GM18519 (cell line): ENCODE results near the gene DES.

Source experiments
- ATAC-seq: cut with Tn5 transposase; IDR thresholded peaks from one replicate; pipeline ENCODE4 v1.9.1; 2021; ENCODE audit warnings: mild to moderate bottlenecking, moderate library complexity; ENCODE audit not compliant: unreplicated experiment, low FRiP score

Gene DES

DNA sequence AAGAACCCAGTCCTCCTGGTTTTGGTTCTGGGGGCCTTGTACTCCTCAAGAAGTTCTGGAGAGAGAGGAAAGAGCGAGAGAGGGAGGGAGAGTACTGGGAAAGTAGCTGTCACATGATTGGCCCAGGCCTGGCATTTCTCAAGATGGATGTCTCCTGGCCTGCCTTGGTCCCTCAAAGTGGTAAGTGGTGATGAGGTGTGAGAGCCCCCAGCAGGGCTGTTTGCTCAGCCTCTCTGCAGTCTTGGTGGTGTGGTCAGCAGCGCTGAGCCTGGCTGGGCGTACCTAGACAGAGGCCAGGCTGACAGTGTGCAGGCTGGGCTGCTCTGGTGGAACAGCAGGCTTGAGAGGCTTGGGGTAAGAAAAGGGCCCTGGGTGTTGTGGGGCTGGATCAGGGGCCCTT lies 19.0 kb downstream of the DES start:
- no peak for ATAC-seq

DNA sequence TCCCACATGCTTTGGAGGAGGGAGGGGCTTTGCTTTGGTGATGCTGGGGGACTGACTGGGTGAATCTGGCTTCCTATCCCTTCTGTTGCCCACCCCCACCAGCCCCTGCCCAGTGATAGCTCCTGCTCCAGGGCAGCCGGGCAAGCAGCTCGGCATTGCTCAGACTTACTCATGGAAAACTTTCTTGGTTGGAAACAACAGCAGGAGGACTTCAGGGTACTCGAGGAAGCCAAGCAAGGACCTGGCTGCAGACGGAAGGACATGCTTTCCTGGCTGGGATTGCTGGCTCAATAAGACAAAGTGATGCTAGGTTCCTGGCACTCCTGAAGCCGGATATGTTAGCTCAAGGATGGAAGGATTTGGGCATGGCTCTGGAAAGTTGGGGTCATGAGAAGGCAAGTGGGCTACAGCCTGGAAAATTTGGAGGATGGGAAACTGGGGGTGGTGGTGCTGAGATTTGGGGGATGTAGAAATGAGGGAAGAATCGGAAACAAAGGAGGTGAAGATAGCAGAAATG lies 19.6 kb downstream of the DES start:
- no peak for ATAC-seq

DNA sequence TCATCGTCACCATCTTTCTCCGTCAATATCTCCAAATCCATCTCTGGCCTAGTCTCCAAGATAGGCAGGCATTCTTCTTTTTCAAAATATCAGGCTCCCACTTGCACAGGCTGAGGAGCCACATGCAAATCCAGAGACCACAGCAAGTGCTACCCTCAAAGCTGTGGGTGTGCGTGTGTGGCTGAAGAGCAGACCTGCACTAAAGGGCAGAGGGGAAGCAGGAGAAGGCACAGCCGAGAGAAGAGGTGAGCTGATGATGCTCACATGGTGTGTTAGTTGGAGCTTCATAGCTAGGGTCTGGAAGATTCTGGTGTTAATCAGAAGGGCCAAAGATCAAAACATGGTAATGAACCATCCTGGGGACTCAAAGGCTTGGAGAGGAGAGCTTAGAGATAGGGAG lies 20.3 kb downstream of the DES start:
- ATAC-seq, result no peak

DNA sequence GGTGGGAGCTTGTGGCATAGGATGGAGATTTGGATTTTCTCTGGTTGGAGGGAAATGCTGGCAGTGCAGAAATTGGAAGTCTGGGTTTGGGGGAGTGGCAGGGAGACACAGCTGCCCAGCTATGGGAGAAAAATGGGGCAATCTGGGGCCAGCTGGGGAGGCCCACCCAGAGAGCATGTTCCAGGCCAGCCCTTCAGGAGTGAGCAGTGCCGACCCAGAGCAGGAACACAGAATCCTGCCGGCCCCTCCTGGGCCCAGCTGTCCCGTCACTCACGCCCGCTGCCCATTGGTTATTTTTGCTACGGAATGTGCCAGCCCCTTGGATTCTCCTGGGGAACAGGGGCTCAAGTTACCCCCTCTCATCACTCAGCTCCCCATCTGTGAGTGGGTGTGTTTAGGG lies 21.3 kb downstream of the DES start:
- no peak for ATAC-seq

DNA sequence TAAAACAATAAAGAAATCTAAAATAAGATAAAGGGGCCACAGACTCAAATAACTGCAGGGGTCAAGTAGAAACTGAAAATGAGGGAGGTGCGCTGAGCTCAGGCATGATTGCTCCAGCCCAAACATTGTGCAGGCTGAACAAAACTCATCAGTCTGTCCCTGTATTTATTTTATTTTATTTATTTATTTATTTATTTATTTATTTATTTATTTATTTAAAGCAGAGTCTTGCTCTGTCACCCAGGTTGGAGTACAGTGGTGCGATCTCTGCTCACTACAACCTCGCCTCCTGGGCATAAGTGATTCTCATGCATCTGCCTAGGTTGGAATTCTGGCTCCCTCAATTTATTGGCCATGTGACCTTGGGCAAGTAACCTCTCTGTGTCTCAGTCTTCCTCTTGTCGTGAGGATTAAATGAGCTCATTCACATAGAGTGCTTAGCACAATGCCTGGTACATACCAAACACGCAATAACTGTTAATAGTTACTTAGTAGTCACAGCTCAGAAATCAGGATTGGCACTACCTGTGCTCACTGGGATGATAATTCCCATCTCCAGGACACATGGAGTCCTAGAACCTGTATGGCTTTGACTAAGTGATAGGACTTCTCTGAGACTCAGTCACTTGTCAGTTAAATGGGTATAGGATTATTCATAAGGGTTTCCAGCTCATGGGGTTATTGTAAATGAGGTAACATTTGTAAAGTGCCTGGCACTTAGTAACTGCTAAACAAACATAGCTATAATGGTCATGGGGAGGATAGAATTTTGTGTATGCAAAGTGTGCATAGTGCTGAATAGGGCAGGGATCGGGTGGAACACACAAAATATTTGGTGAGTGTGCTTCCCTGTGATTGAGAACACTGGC lies 22.4 kb downstream of the DES start:
- no peak for ATAC-seq

DNA sequence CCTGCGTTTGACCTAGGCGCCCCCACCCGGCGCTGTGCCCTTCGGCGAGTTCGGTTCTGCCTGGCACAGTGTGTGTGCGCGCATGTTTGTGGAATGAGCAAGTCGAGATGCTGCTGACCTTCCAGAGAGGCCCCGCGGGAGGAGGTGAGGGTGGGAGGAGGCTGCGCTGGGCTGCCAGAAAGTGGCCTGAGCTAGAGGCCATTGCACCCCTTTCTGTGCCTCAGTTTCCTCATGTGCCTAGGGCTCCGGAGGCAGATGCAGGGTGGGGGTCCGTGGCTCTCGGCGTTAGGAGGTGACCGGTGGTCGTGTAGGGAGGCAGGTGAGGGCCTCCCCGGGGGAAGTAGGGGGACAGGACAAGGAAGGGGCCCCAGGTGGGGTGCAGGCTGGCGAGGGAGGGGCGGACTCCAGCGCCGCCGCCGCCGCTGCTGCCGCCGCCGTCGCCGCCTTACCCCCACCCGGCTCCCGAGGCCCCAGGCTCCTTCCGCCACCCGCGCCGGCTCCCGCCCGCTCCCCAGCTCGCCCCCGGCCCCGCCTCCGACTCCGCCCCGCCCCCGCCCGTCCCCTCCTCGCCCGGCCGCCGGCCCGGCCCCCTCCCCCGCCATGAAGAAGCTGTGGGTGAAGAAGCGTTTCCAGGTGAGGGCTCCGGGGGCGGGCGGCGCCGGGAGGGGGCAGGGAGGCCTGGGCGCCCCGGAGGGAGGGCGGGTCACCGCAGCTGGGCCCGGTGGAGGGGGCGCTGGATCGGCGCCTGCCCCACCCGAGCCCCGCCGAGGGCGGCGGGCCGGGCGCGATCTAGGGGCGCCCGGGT lies 23.5 kb downstream of the DES start:
- ATAC-seq, result no peak

DNA sequence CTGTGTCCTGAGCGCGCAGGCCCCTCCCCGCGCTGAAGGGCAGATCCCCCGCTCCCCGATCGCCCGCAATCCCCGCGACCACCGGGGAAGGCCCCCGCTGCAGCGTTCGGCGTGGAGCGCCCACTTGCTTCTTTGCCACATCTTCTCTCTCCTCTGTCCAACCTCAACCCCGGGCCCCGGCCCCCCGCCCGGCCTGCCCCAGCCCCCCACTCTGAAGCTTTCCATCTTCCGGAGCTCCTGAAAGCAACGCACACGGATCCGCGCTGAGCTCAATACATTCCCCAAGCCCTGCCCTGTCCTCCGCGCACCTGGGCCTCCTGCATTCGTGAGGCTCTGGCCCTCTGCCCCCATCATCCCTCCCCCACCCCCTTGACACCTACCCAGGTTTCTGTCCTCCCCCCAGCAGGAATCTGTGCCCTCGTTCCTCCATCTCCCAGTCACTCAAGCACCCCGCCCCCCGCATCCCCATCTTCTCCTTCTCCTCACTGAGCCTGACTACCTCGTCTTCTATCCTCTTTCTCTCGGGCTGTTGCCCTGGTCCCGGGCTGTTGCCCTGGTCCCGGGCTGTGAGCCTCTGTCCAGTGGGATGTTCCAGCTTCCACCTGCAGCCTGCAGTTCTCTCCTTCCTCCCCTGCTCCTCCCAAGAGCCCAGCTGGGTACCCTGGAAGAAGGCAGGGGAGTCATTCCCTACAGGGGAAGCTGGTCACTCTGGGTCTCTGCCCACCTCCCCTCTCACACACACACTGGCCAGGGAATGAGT lies 24.3 kb downstream of the DES start:
- no peak for ATAC-seq

DNA sequence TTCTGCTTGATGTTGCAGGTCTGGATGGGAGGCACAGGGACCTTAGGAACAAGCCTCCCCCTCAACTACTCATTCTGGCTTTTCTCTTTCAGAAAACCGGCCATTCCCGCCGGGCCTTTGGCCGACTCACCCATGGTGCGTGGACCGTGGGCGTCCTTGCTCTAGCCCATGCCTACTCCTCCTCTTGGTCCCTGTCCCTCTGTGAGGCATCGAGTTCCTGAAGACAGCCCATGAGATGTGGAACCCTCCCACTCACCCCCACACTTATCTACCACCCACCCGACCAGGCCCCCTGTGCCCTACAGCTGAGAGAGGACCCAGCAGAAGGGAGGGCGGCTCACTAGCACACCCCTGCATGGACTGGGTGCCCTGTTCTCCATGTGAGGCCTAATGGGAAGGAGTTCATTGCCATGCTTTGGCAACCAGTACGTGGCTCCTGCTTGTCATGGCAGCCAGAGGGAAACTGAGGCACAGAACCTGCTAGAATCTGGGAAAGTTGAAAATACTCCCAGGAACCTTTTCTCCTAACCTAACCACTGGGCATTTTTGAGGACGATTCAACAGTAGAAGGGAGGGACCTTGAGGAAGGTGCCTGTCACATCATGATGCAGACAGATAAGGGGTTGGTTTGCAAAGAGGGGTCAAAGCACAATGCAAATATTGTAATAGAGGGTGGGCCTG lies 25.0 kb downstream of the DES start:
- no peak for ATAC-seq

DNA sequence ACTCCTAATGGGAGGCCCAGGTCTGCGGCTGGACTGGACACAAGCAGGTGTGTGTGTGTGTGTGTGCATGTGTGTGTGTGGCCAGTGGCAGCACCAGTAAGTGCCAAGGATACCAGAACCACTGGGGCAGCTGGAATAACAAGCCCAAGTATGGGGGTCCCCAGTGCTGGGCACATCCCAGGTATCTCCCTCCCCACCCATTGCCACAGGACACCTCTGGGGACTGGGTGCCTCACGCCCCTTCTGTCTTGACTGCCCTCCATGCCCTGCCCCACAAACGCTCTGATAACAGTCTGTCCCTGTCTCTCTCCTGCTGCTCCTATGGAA lies 25.5 kb downstream of the DES start:
- no peak for ATAC-seq

DNA sequence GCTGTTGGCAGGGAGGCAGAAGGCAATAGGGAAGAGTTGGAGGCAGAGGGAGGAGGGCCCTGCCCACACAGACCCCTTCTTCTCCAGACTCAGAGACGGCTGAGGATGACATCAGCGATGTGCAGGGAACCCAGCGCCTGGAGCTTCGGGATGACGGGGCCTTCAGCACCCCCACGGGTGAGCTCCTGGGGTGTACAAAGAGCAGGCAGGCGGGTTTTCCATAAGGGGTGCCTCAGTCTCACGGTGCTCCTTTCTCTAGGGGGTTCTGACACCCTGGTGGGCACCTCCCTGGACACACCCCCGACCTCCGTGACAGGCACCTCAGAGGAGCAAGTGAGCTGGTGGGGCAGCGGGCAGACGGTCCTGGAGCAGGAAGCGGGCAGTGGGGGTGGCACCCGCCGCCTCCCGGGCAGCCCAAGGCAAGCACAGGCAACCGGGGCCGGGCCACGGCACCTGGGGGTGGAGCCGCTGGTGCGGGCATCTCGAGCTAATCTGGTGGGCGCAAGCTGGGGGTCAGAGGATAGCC lies 26.5 kb downstream of the DES start:
- ATAC-seq, result no peak

DNA sequence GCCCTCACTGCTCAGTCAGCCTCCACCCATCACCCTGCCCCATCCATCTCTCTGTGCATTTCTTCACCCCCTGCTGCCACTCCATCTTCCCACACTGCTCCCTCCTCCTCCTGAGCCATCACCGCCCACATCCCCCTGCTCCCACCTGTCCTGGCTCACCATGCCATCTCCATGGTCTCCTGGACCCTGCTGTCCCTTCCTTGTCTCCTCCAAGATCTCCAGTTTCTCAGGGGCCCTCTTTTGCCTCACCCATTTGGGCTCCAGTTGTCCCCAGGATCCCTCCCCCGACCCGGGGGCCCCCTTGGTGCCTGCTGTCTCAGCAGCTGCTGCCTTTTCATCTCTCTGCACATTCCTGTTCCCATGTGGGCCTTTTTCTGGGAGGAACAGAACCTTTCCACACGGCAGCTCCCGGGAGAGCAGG lies 27.1 kb downstream of the DES start:
- ATAC-seq, result no peak

DNA sequence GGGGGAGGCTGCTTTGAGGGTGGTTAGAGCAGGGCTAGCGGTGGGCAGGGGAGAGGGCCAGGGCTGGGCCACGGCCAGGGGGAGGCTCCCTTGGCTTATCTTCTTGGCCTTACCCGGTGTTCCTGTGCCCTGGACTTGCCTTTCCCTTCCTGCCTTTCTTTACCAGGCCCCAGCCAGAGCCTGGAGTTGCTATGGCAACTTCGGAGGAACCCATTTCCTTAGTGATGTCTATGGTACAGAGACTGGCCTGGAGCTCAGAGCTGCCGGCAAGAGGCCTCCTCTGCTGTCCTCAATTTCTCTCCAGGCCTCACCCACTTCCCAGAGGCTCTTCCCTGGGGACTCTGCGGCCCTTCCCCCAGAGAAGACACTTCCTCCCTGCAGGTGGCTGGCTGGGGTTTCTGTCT lies 27.9 kb downstream of the DES start:
- ATAC-seq, result no peak

DNA sequence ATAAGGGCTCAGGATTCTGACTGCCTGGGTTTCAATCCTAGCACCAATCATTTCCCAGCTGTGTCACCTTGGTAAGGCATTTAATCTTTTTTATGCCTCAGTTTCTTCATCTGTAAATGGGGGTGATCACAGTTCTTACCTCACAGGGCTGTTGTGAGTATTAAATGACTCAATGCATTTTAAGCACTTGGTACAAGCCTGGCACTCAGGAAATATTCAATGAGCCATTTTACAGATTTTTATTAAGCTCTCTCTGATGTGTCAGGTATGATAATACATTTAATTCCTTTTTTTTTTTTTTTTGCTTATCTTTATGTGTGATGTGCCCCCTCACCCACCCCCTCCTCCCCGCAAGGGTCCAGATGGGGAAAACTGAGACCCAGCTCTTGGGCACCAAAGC lies 28.5 kb downstream of the DES start:
- ATAC-seq, result no peak

DNA sequence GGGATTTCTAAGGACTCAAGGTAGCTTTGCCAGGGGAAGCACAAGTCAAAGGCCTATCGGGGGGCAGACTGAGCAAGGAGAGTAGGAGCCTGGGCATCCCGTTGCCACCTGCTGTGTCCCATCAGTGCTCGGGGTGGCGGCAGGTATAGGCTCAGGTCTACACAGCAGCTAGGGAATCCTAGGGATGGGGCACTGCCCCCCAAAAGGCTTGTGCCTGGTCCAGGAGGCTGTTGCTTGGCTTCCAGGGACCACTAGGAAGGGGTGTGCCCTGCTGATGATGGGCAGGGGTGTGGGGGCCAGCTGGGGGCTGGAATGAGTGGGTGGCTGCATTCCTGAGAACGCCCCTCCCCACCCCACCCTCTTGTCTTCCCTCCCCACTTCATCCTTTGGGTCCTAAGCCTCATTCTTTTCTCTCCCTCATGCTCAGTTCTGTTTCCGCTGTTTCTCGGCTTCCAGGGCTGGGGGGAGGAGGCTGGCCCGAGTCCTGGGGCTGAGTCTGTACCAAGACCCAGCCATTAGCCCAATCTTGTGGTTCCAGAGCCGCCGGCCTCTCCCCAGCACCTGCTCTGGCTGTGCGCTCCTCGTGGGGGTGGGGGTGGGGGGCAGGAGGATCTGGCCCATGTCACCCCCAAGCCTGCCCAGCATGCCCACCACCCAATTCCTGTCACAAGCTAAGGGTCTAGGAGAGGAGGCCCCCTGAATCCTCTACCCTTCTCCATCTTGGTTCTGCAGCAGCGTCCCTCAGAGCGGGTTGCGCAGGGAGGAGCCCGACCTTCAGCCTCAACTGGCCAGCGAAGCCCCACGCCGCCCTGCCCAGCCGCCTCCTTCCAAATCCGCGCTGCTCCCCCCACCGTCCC lies 29.3 kb downstream of the DES start:
- no peak for ATAC-seq

DNA sequence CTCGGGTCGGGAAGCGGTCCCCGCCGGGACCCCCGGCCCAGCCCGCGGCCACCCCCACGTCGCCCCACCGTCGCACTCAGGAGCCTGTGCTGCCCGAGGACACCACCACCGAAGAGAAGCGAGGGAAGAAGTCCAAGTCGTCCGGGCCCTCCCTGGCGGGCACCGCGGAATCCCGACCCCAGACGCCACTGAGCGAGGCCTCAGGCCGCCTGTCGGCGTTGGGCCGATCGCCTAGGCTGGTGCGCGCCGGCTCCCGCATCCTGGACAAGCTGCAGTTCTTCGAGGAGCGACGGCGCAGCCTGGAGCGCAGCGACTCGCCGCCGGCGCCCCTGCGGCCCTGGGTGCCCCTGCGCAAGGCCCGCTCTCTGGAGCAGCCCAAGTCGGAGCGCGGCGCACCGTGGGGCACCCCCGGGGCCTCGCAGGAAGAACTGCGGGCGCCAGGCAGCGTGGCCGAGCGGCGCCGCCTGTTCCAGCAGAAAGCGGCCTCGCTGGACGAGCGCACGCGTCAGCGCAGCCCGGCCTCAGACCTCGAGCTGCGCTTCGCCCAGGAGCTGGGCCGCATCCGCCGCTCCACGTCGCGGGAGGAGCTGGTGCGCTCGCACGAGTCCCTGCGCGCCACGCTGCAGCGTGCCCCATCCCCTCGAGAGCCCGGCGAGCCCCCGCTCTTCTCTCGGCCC lies 30.1 kb downstream of the DES start:
- no peak for ATAC-seq

DNA sequence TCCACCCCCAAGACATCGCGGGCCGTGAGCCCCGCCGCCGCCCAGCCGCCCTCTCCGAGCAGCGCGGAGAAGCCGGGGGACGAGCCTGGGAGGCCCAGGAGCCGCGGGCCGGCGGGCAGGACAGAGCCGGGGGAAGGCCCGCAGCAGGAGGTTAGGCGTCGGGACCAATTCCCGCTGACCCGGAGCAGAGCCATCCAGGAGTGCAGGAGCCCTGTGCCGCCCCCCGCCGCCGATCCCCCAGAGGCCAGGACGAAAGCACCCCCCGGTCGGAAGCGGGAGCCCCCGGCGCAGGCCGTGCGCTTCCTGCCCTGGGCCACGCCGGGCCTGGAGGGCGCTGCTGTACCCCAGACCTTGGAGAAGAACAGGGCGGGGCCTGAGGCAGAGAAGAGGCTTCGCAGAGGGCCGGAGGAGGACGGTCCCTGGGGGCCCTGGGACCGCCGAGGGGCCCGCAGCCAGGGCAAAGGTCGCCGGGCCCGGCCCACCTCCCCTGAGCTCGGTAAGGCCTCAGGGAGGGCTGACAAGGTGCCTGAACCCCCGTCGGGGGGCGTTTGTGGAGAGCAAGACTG lies 30.7 kb downstream of the DES start:
- ATAC-seq, result no peak

DNA sequence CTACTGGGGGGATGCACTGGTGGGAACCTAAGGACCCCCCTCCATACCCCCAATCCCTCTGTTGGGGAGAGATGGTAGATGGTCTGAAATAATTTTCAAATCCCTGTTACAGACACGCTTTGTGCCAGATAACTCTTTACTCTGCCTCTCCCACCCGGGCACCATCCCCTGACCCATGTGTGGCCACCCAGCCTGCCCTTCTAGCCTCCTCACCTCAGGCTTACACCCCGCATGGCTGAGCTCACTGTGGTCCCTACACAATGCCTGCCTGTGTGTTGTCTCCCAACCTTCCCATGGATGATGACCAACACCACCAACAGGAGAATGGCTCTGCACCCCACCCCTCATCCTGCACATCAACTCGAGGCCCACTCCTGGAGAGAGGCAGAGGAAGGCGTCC lies 31.4 kb downstream of the DES start:
- no peak for ATAC-seq

DNA sequence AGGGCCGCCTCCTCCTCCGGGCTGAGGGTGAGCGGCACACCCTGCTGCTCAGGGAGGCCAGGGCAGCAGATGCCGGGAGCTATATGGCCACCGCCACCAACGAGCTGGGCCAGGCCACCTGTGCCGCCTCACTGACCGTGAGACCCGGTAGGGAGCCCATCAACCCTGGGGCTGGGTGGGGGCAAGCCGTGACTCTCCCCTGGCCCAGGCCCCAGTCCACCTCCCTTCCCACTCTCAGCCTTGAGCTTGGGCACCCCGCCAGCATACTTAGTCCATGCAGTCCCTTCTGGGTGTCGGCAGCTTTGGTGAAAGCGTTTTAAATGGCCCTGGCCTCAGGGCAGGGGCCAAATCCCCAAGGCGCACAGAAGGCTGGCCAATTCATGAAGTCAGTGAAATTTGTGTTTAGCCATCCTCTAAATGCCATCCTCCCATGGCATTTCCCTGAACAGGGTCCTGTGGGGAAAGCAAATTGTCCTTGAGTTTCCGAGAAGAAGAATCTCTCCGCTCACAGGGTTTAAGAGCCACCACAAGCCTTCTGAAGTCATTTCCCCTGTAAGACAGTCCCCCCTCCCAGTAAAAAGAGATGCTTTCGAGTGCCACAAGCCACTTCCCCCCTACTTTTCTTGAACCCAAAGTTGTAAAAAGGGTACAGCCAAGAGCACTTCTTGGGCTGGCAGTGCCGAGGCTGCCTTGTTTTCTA lies 33.6 kb downstream of the DES start:
- ATAC-seq, result no peak
